SH-SY5Y (cell line): ENCODE measurements around the gene PIP4K2A.

Source experiments
- GATA2 ChIP-seq: IDR thresholded peaks from 2 replicates; pipeline ENCODE4 v1.6.1; 2011; ENCODE audit warnings: mild to moderate bottlenecking, low read depth, low read length
- GATA3 ChIP-seq: IDR thresholded peaks from 2 replicates; pipeline ENCODE4 v1.6.1; 2011; ENCODE audit warnings: low read depth, mild to moderate bottlenecking, low read length, moderate library complexity

DNA sequence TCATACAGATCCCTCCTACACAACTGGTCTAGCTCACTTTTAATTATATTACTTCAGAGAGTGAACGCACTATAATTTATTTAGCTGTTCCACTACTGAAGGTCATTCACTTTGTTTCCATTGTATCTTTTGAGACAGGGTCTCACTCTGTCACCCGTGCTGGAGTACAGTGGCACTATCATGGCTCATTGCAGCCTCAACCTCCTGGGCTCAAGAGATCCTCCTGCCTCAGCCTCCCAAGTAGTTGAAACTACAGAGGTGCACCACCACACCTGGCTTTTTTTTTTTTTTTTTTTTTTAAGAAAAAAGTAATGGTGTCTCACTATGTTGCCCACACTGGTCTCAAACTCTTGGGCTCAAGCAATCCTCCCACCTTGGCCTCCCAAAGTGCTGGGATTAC is 49.0 kb downstream of the PIP4K2A start:
- TF ChIP-seq GATA2, result no peak
- TF ChIP-seq GATA3, result no peak
